OCI-LY7 (cell line): ENCODE results near the gene ZFHX3. TPM values are rescaled to one million over a fixed set of nuclear protein-coding genes. Genes with fewer than 3 reads are reported as not detected.

Experiments used
- BruUV-seq: library from RNA; stranded (reverse); fragments of 400-500 nt; replicated peaks from 2 replicates; lab custom pipeline; 2021; lab: Mats Ljungman, UMichigan
- CTCF ChIA-PET: fragments of 300-600 bp; sonication (Branson Sonifier 250); formaldehyde crosslinking; loops from one replicate; lab custom pipeline; 2022; ENCODE audit warnings: antibody characterized with exemption; ENCODE audit not compliant: unreplicated experiment; lab: Charles Lee
- POLR2A ChIA-PET: fragments of 300-600 bp; sonication (Branson Sonifier 250); formaldehyde crosslinking; loops from one replicate; lab custom pipeline; 2022; ENCODE audit warnings: antibody characterized with exemption; lab: Charles Lee
- DNase-seq: peaks from one replicate; pipeline ENCODE4 v3.0.0-alpha.2; 2015; ENCODE audit warnings: low spot score
- H2AFZ ChIP-seq: fragments of 200-600 bp; sonication (generic), shearing (Covaris generic); 2 replicates; pipeline ENCODE4 v1.6.1; 2014; ENCODE audit warnings: mild to moderate bottlenecking, antibody characterized with exemption, low read length, moderate library complexity
- H3K27ac ChIP-seq: fragments of 200-600 bp; sonication (generic); 2 replicates; pipeline ENCODE4 v1.5.1; 2014; ENCODE audit warnings: mixed run types, low read depth, mild to moderate bottlenecking, moderate library complexity, low read length, inconsistent platforms; ENCODE audit not compliant: poor library complexity, severe bottlenecking
- H3K36me3 ChIP-seq: fragments of 200-600 bp; sonication (generic); 2 replicates; pipeline ENCODE4 v1.6.1; 2014; ENCODE audit warnings: mild to moderate bottlenecking, antibody characterized with exemption, low read length, moderate library complexity, mixed read lengths; ENCODE audit not compliant: insufficient read depth
- H3K4me1 ChIP-seq: fragments of 200-600 bp; sonication (generic); 2 replicates; pipeline ENCODE4 v1.5.1; 2014; ENCODE audit warnings: mild to moderate bottlenecking, low read length; ENCODE audit not compliant: insufficient read depth, poor library complexity, severe bottlenecking
- H3K4me2 ChIP-seq: fragments of 200-600 bp; sonication (generic); 2 replicates; pipeline ENCODE4 v1.6.1; 2014; ENCODE audit warnings: mild to moderate bottlenecking, low read length
- H3K4me3 ChIP-seq: fragments of 200-600 bp; sonication (generic); 2 replicates; pipeline ENCODE4 v1.5.1; 2014; ENCODE audit warnings: mild to moderate bottlenecking, low read depth, low read length; ENCODE audit not compliant: poor library complexity, severe bottlenecking
- H3K79me2 ChIP-seq: fragments of 200-600 bp; sonication (generic); 2 replicates; pipeline ENCODE4 v1.6.1; 2016; ENCODE audit warnings: low read depth, mild to moderate bottlenecking, low read length, moderate library complexity, mixed read lengths; ENCODE audit not compliant: insufficient read depth
- H3K9me2 ChIP-seq: fragments of 200-600 bp; sonication (generic); 2 replicates; pipeline ENCODE4 v1.6.1; 2016; ENCODE audit warnings: mild to moderate bottlenecking, low read length, mixed read lengths; ENCODE audit not compliant: insufficient read depth
- H3K9me3 ChIP-seq: fragments of 200-600 bp; sonication (generic); 2 replicates; pipeline ENCODE4 v1.6.1; 2014; ENCODE audit warnings: mild to moderate bottlenecking, mixed run types, low read length, mixed read lengths
- H4K20me1 ChIP-seq: fragments of 200-600 bp; sonication (generic); 2 replicates; pipeline ENCODE4 v1.6.1; 2014; ENCODE audit warnings: mild to moderate bottlenecking, antibody characterized with exemption, low read length, moderate library complexity, mixed read lengths; ENCODE audit not compliant: insufficient read depth
- EZH2phosphoT487 ChIP-seq: fragments of 200-600 bp; sonication (generic); IDR thresholded peaks from 2 replicates; pipeline ENCODE4 v1.6.1; 2018; ENCODE audit warnings: low read depth, borderline replicate concordance, mild to moderate bottlenecking, mixed run types, antibody characterized with exemption, low read length, moderate library complexity, mixed read lengths
- intact Hi-C: fragments of 100-400 bp; cut with micrococcal nuclease; formaldehyde crosslinking; loops from one replicate; pipeline ENCODE4 v1.10.0; 2022; ENCODE audit not compliant: unreplicated experiment
- total RNA-seq, 2 experiments: library from RNA; depleted of rRNA in 1 of 2; stranded (reverse); fragments of >200 nt in 1 of 2; shearing (Covaris generic) in 1 of 2; gene quantifications; 2 replicates each; pipeline ENCODE4 v1.2.3, GENCODE V29; 2014 to 2022
- TF ChIP-seq, protein P1 (sequence below): fragments of 200-600 bp; sonication (generic); conservative IDR thresholded peaks from 2 replicates; pipeline ENCODE4 v1.5.1; 2014; ENCODE audit warnings: mild to moderate bottlenecking, antibody characterized with exemption, low read length, moderate library complexity, mixed read lengths

Gene ZFHX3
- total RNA-seq, 2 experiments from 2014 or later = 1.3 to 6.2 TPM

DNA sequence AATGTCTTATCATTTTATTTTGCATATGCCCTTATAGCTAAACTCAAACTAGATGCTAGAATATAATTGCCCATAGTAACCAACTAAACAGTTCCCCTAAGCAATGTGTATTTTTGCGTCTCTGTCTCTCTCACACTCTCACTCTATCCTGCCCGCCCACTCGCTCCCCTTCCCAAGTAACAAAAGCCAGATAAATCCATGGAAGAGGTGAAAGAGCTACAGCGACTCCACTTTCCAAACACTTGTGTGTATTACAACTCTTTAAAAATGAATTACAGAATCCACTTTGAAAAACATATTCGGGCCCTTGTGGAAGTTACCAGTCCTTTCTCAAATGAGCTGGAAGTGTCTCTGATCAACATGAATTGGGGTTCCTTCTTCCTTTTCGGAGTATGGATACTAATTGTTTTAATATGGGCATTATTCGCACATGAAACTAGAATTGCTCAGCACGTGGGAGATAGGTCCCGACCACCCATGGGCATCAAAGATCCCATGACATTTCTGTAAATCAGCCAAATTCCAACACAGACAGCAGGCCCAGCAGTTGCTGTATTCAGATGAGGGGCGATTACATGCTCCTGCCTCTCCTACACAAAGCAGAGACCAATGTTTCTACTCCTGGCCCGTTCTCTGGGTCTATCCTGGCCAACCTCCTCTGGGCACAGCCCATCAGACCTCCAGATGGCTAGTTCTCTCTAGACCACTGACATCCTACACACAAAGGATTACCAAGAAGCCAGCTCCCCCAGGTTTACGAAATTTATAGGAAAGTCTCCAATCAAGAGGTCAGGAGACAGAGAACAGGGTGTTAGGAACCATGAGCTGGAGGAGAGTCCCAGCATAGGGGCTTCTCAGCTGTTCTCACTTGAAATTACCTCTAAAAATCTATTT, 121.5 kb downstream of the ZFHX3 start:
- Histone ChIP-seq H3K4me2 (no peak overlapping the region), H3K4me3 (no peak overlapping the region), H3K27ac (no peak overlapping the region), H3K36me3 (no peaks in the 10 kb centered on the region), H3K9me2 (no peaks in the 10 kb centered on the region), H3K4me1 (no peaks in the 10 kb centered on the region), H2AFZ (no peak overlapping the region), H4K20me1 (no peaks in the 10 kb centered on the region), H3K9me3 (no peaks in the 10 kb centered on the region), H3K79me2 (no peaks in the 10 kb centered on the region)
- BruUV-seq = no TSS peak
- ChIA-PET CTCF (no interaction called here), POLR2A (no interaction called here)
- DNase-seq = no peak
- intact Hi-C loops = no loop called here
- TF ChIP-seq, protein P1, sequence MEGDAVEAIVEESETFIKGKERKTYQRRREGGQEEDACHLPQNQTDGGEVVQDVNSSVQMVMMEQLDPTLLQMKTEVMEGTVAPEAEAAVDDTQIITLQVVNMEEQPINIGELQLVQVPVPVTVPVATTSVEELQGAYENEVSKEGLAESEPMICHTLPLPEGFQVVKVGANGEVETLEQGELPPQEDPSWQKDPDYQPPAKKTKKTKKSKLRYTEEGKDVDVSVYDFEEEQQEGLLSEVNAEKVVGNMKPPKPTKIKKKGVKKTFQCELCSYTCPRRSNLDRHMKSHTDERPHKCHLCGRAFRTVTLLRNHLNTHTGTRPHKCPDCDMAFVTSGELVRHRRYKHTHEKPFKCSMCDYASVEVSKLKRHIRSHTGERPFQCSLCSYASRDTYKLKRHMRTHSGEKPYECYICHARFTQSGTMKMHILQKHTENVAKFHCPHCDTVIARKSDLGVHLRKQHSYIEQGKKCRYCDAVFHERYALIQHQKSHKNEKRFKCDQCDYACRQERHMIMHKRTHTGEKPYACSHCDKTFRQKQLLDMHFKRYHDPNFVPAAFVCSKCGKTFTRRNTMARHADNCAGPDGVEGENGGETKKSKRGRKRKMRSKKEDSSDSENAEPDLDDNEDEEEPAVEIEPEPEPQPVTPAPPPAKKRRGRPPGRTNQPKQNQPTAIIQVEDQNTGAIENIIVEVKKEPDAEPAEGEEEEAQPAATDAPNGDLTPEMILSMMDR = no peak
- TF ChIP-seq EZH2phosphoT487 = no peak

DNA sequence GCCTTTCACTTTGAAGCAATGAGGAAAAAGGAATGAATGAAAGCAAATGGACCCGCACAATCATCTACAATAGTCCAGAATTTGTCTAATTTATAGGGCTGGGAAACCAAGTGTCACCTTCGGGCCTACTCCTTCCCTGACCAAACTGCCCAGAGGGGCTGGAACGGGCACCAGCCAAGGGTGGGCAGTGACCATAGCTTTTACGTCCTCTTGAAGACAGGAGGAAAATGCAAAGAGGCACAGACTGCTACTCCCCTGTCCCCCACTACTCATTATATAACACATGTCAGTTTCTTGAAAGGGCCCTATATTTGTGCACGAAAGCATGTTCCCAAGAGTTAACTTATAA, 122.3 kb downstream of the ZFHX3 start:
- H3K9me3 ChIP-seq = no peaks in the 10 kb centered on the region
- intact Hi-C loops = no loop called here
- H3K4me2 ChIP-seq = no peak overlapping the region
- POLR2A ChIA-PET = no interaction called here
- BruUV-seq = no TSS peak
- H3K4me3 ChIP-seq = no peak overlapping the region
- H3K27ac ChIP-seq = no peak overlapping the region
- no peaks in the 10 kb centered on the region for H3K4me1 ChIP-seq
- no peak for DNase-seq
- TF ChIP-seq, protein P1 = no peak
- TF ChIP-seq EZH2phosphoT487 = no peak
- CTCF ChIA-PET = interaction anchor here (0.6 kb wide), 1 partner anchor 429 kb away, joined by 4 read pairs; no protein-coding TSS in a partner anchor
- H3K36me3 ChIP-seq = no peaks in the 10 kb centered on the region
- no peaks in the 10 kb centered on the region for H4K20me1 ChIP-seq
- no peak overlapping the region for H2AFZ ChIP-seq
- H3K9me2 ChIP-seq = no peaks in the 10 kb centered on the region
- H3K79me2 ChIP-seq = no peaks in the 10 kb centered on the region
